ENCODE results near the gene TK1.
"Not testable (repeated sequence)": the region's sequence is repeated elsewhere in the genome, so short reads cannot be mapped to it uniquely, and the experiment has no call there.

The TK1 gene, protein sequence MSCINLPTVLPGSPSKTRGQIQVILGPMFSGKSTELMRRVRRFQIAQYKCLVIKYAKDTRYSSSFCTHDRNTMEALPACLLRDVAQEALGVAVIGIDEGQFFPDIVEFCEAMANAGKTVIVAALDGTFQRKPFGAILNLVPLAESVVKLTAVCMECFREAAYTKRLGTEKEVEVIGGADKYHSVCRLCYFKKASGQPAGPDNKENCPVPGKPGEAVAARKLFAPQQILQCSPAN

DNA sequence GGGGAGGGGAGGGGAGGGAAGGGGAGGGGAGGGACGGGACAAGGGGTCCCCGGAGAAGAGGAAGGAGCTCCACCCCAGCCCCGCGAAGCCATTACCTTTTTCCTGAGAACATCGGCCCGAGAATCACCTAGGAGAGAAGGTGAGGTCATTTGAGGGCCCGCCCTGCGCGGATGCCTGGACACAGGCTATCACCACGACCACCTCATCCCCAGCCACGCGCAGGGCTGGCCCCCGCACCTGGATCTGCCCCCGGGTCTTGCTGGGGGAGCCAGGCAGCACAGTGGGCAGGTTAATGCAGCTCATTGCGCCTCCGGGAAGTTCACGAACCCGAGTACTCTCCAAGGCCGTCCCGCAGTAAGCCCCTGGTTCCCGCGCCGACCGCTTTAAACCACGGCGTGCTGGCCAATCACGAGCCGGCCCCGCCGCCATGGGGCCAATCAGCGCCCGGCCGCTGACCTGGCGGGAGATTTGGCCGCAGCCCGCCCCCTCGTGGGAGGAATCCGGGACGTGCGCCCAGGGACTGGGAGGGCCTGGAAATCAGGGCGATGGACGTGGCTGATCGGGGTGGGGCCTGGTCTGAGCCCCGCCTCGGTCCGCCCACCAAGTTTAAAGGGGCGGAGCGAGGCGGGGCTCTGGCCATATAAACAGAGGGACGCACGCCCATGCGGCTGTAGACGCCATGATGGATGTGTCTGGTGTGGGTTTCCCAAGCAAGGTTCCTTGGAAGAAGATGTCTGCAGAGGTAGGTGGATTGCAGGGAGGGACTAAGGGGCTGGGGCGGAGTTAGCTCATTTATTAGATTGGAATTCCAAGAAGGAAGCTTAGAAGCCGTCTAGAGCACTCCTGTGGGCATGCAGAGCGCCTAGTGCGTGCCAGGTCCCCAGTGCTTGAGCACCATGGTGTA, at the start of gene TK1, which contains the start of gene AFMID:
Gene TK1, minus strand, starts transcription at position 361 of the 904 bp plus-strand sequence. Its CDS starts 58 bp downstream, at position 303.
Gene AFMID, plus strand, starts transcription at position 671 of the 904 bp plus-strand sequence. Its CDS starts 9 bp downstream, at position 680.
- DNase-seq: peak; percentile 90

DNA sequence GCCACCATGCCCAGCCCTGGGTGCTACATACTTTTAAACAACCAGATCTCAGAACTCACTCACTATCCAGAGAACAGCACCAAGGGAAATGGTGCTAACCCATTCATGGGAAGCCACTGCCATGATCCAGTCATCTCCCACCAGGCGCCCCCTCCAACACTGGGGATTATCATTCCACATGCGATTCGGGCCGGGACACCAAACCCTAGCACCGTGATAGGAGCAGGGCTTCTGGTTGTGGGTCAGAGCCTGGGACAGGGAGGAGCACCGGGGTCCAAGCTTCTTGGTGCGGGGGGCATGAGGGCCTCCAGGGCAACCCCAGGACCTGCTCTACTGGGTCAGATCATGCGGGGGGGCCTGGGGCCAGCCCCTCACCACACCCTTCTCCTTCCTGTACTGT, 49.0 kb upstream of the TK1 start:
- DNase-seq: no peak

DNA sequence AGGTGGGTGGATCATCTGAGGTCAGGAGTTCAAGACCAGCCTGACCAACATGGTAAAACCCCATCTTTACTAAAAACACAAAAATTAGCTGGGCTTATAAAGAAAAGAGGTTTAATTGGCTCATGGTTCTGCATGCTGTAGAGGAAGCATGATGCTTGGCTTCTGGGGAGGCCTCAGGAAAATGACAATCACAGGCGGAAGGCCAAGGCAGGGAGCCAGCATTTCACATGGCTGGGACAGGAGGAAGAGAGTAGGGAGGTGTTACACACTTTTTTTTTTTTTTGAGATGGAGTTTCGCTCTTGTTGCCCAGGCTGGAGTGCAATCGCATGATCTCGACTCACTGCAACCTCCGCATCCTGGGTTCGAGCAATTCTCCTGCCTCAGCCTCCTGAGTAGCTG, 48.2 kb upstream of the TK1 start:
- not testable (repeated sequence) for DNase-seq

DNA sequence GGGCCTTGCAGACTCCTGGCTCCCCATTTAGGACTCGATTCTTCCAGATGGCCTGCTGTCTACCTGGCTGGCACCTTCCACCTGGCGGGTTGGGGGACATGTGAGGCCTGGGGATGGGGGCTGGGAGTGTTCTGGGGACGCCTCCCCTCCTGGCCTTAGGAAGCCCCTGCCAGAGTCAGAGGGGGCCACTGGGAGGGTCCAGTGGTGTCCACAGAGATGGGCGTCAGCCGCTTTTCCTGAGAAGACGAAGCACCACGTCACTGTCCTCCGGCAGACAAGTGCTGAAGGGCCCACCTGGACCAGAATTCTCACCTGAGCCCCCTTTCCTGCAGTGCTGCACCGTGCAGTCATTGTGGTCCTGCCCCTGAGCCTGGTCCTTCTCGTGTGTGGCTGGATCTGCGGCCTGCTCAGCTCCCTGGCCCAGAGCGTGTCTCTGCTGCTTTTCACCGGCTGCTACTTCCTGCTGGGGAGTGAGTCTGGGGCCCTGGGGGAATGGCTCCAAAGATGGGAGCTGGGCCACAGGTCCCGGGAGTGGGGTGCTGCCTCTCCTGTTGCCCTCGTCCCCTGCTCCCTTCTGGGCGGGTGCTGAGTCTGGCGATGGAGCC, 47.5 kb upstream of the TK1 start:
- no peak for DNase-seq

DNA sequence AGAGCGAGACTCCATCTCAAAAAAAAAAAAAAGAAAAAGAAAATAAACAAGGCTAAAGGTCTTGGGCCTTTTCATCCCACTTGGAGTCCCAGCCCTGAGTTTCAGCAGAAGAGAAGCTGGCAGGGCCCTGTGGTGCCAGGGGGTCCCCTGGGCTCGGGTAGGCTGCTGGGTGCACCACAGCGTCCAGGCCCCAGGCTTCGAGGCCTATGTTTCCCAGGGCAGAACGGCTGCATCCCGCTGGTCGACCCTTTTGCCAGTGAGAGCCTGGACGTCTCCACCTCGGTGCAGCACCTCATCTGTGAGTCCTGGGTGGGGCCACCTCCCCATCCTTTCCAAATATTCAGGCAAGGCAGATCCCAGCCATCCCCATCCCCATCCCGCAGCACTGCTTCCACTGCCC, 46.8 kb upstream of the TK1 start:
- DNase-seq: no peak

DNA sequence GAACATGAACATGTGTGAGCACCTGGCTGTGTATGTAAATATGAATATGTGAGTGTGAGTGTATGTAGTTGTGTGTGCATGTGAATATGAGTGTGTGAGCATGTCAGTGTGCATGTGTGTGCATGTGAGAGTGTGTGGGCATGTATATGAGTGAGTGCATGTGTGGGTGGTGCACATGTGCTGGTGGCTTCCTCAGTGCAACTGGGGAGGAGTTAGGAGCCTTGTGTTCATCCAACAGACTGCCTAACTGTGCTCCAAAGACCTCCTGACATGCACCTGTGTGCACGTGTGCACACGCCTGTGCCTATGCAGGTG, 46.0 kb upstream of the TK1 start:
- DNase-seq: no peak

DNA sequence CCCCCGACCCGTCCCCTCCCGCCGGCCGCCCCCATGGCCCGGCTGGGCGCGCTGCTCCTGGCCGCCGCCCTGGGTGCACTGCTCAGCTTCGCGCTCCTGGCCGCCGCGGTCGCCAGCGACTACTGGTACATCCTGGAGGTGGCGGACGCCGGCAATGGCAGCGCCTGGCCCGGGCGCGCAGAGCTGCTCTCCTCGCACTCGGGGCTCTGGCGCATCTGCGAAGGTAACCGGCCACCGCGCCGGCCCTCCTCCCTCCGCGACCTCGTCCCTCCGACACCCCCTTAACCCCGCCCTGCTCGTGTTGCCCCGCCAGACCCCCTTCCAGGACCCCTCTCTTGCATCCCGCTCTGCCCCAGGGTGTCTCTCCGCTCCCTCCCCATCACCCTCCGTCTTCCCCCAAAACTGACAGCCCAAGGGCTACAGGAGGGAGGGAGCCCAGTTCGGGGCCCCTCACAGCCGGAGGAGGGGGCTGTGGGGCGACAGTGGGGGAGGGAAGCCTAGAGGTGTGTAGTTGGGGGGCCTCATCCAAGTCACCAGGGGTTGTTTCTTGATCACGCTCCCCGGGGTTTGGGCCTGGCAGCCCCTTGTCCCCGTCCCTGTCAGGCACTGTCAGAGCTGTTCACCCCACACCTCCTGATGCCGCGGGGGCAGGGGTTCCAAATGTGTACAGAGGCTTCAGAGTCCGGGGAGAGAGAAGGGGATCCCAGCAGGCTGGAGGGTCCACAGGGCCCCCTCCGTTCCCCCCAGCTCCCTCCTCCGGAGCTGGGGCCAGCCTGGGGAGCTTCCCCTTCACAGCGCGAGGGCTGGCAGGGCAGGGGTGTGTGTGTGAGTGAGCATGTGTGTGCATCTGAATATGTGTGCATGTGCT, 45.4 kb upstream of the TK1 start:
- no peak for DNase-seq

DNA sequence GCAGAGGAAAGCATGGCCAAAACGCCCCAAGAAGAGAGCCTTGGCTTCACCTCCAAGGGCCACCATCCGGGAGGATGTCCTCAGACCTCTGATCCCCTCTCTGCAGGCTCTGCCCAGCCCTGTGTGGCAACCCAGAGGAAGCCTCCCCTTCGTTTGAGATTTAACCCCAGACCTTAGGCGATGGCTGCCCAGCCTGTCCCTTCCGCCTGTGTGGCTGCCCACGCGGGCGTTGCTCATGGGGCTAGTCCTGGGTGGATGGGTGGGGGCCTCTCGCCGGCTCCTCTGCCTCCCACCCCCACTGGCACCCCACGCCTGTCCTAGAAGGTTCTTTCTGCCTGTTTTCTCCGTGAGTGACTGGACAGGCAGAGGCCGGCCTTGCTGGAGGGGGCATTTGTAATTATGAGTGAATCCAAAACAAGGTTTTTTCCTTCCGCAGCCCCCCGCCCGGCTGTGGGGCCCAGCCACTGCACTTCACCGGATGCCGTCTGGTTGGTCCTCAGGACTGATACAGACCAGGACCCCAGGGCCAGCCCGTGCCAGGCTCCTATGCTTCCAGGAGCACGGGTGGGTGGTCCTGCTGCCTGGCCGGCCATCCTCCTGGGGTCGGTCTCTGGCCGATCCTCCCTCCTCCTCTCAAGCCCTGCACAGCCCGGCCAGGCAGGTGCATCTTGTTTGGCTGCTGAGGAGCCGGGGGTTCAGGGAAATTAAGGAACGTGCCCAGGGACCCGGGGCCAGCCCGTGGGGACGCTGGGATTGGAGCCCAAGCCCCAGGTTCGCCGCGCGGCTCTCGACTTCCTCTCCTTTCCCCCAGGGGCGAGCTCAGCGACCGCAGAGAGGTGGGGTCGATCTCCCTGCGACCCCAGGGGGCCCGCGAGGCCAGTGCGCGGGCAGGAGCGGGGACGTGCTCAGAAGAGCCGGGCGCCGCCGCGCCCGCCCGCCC, 44.4 kb upstream of the TK1 start, which contains the start of gene TMEM235:
Gene TMEM235, plus strand, starts transcription at position 636 of the 940 bp plus-strand sequence. CDS start 393 bp downstream, outside the sequence.
- DNase-seq: no peak

DNA sequence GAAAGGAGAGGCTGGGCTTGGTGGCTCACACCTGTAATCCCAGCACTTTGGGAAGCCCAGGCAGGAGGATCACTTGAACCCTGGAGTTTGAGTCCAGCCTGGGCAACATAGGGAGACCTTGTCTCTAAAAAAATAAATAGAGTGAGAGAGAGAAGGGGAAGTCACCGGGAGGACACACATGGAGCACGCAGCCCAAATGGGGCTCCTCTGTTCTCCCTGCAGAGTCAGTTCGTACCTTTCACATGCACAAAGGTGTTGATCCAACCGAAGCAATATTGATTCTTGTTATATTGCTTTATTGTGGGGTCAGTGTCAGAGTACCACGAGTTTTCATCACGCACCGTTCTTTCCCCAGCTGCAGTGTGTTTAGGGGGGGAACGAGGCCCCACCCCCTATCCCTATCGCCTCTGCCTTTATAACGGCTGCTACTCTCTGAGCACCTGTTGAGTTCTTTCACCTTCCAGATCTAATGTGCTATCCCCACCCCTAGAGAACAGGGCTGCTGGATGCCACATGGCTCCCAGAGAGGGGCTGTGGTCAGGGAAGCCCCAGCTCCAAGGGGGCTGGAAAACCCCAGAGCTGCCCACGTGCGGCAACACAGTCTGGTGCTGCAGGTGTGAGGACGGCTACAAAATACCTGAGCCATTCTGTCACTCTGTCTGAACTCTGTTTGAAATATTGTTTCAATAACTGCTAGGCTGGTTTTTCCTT, 43.6 kb upstream of the TK1 start:
- DNase-seq: no peak

DNA sequence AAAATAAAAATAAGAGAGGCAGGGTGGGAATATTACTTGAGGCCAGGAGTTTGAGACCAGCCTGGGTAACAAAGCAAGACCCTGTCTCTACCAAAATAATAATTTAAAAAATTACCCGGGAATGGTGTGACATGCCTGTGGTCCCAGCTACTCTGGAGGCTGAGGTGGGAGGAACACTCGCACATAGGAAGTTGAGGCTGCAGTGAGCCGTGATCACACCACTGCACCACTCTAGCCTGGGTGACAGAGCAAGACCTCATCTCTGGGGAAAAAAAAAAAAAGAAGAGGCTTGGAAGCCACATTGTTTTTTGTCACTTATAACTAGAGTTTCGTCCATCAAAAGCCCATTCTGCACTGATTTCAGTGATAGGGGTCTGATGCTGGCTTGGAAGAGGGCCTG, 41.3 kb upstream of the TK1 start:
- DNase-seq: no peak

DNA sequence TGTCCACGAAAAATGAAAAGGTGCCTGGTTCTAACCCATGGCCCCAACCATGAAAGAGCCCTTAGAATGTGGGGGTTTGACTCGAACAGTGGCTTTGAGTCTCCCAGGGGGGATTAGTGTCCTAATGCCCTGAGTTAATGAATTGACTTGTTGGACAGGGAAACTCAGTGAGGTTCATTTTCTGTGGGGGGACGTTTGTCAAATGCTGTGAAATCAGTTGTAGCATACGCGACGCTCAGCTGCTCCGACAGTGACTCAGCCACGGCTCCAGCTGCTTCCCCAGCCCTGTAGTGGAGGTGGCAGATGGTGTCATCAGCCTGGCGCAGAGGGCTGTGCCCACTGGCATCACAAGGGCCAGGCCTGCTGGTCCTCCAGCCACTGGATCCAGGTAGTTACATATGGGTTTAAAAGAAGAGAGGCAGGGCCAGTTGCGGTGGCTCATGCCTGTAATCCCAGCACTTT, 40.6 kb upstream of the TK1 start:
- no peak for DNase-seq

DNA sequence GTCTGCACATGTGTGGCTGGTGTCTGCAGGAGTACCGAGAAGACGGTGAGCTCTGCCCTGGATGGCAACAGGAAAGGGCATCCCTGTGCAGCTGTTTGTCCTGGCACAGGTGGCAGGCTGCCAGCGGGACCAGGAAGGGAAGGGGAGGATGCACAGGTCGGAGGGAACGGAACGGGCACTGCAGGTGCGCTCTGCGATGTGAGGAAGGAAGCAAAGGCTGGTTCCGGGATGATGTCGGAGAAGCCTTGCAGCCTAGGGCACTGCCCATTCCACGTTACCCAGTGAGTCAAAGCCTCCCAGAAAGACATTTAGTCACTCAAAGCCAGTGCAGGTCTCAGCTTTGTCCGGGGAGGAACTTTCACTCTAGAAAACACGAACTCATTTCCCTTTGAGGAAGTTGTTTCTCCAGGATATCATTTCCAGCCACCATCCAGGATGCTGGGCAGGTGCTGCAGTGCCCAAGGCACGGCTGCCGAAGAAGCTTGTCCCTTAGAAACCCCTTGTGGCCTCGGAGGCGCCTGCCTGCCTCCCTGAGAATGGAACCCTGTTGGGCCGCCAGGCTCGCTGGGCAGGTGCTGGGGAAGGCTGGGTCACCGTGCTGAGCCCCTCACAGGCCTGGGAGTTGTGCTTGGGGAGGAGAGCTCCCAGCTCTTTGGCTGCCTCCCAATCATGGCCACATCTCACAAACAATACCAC, 40.1 kb upstream of the TK1 start:
- DNase-seq: peak; percentile 61

DNA sequence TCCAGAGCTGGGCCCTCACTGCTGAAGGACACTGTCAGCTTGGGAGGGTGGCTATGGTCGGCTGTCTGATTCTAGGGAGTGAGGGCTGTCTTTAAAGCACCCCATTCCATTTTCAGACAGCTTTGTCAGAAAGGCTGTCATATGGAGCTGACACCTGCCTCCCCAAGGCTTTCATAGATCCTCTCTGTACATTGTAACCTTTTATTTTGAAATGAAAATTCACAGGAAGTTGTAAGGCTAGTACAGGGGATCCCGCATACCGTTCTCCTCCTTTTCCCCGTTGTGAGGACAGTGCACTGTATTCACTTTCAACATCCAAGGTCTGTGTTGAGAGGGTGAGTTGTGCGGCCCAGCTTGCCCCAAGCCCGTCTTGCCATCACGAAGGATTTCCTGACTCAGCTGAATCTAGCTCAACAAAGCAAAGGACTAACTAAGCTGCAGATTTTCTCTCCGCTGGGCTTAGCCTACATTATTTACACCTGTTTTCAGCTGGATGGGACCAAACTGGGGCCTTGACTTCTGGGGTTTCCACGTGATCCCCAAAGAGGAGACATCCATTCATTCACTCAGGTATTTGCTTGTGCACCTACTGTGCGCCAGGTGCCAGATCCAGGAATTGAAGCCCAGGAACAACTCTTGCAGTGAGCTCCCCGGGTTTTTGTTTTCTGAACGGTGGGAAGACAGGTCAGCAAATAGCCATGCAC, 39.4 kb upstream of the TK1 start:
- DNase-seq: no peak

DNA sequence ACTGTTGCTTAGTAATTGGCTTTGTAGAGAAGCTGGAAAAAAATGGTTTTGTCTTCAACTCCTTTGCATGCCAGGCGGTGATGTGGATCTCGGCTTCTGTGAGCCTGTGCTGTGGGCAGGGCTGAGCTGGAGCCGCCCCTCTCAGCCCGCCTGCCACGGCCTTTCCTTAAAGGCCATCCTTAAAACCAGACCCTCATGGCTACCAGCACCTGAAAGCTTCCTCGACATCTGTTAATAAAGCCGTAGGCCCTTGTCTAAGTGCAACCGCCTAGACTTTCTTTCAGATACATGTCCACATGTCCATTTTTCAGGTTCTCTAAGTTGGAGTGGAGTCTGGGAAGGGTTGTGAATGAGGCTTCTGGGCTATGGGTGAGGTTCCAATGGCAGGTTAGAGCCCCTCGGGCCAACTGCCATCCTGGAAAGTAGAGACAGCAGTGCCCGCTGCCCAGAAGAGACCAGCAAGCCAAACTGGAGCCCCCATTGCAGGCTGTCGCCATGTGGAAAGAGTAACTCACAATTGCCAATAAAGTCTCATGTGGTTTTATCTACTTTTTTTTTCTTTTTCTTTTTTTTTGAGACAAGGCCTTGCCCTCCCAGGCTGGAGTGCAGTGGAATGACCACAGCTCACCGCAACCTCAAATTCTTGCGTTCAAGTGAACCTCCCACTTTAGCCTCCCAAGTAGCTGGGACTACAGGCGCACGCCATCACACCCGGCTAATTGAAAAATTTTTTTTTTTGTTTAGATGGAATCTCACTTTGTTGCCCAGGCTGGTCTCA, 38.4 kb upstream of the TK1 start:
- DNase-seq: no peak

DNA sequence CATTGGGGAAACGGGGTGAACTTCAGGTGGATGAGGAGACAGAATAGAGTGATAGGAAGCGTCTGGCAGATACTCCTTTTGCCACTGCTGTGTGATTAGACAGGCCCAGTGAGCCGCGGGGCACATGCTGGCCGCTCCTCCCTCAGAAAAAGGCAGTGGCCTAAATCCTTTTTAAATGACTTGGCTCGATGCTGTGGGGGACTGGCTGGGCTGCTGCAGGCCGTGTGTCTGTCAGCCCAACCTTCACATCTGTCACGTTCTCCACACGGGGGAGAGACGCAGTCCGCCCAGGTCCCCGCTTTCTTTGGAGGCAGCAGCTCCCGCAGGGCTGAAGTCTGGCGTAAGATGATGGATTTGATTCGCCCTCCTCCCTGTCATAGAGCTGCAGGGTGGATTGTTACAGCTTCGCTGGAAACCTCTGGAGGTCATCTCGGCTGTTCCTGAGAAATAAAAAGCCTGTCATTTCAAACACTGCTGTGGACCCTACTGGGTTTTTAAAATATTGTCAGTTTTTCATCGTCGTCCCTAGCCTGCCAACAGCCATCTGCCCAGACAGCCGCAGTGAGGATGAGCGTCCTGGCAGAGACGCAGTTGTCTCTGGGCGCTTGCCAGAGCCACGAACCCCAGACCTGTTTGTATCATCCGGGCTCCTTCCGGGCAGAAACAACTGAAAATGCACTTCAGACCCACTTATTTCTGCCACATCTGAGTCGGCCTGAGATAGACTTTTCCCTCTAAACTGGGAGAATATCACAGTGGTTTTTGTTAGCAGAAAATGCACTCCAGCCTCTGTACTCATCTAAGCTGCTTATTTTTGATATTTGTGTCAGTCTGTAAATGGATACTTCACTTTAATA, 37.6 kb upstream of the TK1 start:
- DNase-seq: no peak

DNA sequence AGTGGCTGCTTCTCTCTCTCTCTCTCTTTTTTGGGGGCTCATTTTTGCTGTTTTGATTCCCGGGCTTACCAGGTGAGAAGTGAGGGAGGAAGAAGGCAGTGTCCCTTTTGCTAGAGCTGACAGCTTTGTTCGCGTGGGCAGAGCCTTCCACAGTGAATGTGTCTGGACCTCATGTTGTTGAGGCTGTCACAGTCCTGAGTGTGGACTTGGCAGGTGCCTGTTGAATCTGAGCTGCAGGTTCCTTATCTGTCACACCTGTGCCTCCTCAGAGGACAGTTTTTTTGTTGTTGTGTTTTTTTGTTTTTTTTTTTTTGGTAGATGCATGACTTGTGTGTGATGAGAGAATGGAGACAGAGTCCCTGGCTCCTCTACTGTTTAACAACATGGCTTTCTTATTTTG, 36.9 kb upstream of the TK1 start:
- no peak for DNase-seq

DNA sequence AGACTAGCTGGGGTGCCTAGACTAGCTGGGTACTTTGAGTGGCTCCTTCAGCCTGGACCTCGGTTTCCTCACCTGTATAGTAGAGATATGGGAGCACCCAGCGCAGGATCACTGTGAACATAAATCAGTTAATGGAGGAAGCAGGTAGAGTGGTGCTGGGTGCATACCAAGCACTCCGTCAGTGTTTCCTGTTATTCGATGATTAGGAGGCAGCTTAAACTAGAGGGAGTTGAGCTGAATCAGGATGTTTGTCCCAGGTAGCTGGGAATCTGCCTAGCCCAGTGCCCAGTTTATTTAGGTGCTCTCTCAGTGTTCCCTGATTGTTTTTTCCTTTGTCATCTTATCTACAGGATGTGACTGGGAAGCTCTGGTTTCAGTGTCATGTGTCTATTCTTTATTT, 36.2 kb upstream of the TK1 start:
- no peak for DNase-seq
